ENCODE data around the gene GALNT17. TPM values are rescaled to one million over a fixed set of nuclear protein-coding genes. Genes with fewer than 3 reads are reported as not detected.

Gene GALNT17
- total RNA-seq, 5 donors from 2014 or later (not counting 1 experiment from before 2014, with no cell fraction given): 0.09 to 0.20 TPM; not detected in 3

DNA sequence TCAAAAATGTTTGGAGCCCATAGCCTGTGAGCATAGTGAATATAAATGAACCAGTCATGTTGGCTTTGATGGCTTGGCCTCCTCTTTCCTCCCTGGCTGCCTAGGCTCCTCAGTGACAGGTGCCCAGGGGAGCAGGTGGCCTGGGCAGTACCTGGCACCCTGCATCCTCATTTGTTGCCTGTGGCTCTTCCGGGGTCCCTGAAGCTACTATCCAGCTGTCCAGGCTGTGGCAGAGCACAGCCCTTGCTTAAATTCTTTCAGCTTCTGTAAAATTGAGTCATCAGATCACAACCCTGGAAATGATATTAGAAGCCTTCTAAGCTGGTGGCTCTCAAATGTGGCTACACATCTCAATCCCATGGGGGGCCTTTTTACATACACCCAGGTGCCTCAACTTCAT lies 525.4 kb downstream of the GALNT17 start:
- no peaks in the 10 kb centered on the region for H3K27me3 ChIP-seq (replicated peaks in 1 of 2; ENCODE audit: control insufficient read depth in 2 of 2, extremely low read depth in 1 of 2, insufficient read depth in 2 of 2, low read length in 1 of 2)
- H3K4me3 ChIP-seq (ENCODE audit: control insufficient read depth in 1 of 2, extremely low read depth in 1 of 2, low read length in 1 of 2): no peak overlapping the region
- no peak overlapping the region for H3K27ac ChIP-seq (ENCODE audit: low read length)
- no peaks in the 10 kb centered on the region for H3K36me3 Mint-ChIP-seq
- ATAC-seq (replicated peaks in 1 of 4): no peak
- no peak for DNase-seq
- H3K4me1 ChIP-seq (ENCODE audit: control insufficient read depth in 1 of 2, extremely low read depth in 1 of 2, insufficient read depth in 2 of 2, low read length in 2 of 2): no peaks in the 10 kb centered on the region
- H3K4me1 Mint-ChIP-seq: no peaks in the 10 kb centered on the region
- peaks cover 5 to 10% (median 6%) of the 10 kb centered on the region in 3 donors for H3K9me3 Mint-ChIP-seq
- 100% methylated on average over 1 of the region's 1 CpG for WGBS (ENCODE audit: insufficient coverage)
- POLR2A ChIA-PET: no interaction called here
- H3K9me3 ChIP-seq: no peaks in the 10 kb centered on the region
- no peak overlapping the region for H3K4me3 Mint-ChIP-seq
- CTCF ChIA-PET: no interaction called here
- H3K27ac Mint-ChIP-seq: no peak overlapping the region
- no peaks in the 10 kb centered on the region for H3K27me3 Mint-ChIP-seq
- no peaks in the 10 kb centered on the region for H3K36me3 ChIP-seq (ENCODE audit: control insufficient read depth in 2 of 2, extremely low read depth in 1 of 2, insufficient read depth in 1 of 2, low read length in 1 of 2)

GRCh38 chr7:71659622-71660021 lies 527.7 kb downstream of the GALNT17 start:
- DNase-seq (no peak), ATAC-seq (replicated peaks in 1 of 4) (no peak)
- CTCF ChIA-PET: no interaction called here
- Histone ChIP-seq H3K27ac (ENCODE audit: low read length) (no peak overlapping the region), H3K9me3 (no peaks in the 10 kb centered on the region), H3K27me3 (replicated peaks in 1 of 2; ENCODE audit: control insufficient read depth in 2 of 2, extremely low read depth in 1 of 2, insufficient read depth in 2 of 2, low read length in 1 of 2) (no peaks in the 10 kb centered on the region), H3K4me3 (ENCODE audit: control insufficient read depth in 1 of 2, extremely low read depth in 1 of 2, low read length in 1 of 2) (no peak overlapping the region), H3K4me1 (ENCODE audit: control insufficient read depth in 1 of 2, extremely low read depth in 1 of 2, insufficient read depth in 2 of 2, low read length in 2 of 2) (no peaks in the 10 kb centered on the region), H3K36me3 (ENCODE audit: control insufficient read depth in 2 of 2, extremely low read depth in 1 of 2, insufficient read depth in 1 of 2, low read length in 1 of 2) (no peaks in the 10 kb centered on the region)
- H3K36me3 Mint-ChIP-seq: no peaks in the 10 kb centered on the region
- no peak overlapping the region for H3K27ac Mint-ChIP-seq
- H3K4me1 Mint-ChIP-seq: no peaks in the 10 kb centered on the region
- WGBS (ENCODE audit: insufficient coverage): 100% methylated on average over 1 of the region's 2 CpGs
- no peak overlapping the region for H3K4me3 Mint-ChIP-seq
- POLR2A ChIA-PET: no interaction called here
- peaks cover 9 to 10% (median 10%) of the 10 kb centered on the region in 3 donors for H3K9me3 Mint-ChIP-seq
- no peaks in the 10 kb centered on the region for H3K27me3 Mint-ChIP-seq

DNA sequence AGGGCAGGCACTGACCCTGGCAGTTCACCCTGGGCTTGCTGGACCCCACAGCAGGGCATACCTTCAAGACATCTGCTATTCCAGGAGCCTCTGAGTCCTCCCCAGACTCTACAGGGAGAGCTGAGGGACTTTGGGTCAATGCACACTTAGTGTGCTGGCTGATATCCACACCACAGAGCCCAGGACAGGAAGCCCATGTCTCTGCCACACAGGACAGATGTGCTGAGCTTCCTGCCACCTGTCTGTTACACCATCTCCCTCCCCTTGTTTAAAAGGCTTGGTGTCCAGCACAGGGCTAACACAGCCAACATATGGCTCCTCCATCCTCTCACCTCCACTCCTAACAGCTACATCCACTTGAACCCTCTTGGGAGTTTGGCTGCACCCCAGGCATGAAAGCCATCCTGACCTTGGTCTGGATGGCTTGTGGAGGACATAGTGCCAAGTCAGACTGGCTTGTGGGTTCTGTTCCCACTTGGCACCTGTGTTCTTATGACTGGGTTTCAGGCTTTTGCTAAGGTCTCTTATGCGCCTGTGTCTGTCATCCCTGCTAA lies 529.8 kb downstream of the GALNT17 start:
- no peak for ATAC-seq (replicated peaks in 1 of 4)
- ChIA-PET CTCF (no interaction called here), POLR2A (no interaction called here)
- no peaks in the 10 kb centered on the region for H3K9me3 ChIP-seq
- H3K27me3 ChIP-seq (replicated peaks in 1 of 2; ENCODE audit: control insufficient read depth in 2 of 2, extremely low read depth in 1 of 2, insufficient read depth in 2 of 2, low read length in 1 of 2): no peaks in the 10 kb centered on the region
- Mint-ChIP-seq H3K36me3 (no peaks in the 10 kb centered on the region), H3K27ac (no peak overlapping the region), H3K27me3 (no peaks in the 10 kb centered on the region), H3K4me3 (no peak overlapping the region), H3K9me3 (peaks cover 10 to 16% (median 10%) of the 10 kb centered on the region in 3 donors), H3K4me1 (no peaks in the 10 kb centered on the region)
- no peaks in the 10 kb centered on the region for H3K4me1 ChIP-seq (ENCODE audit: control insufficient read depth in 1 of 2, extremely low read depth in 1 of 2, insufficient read depth in 2 of 2, low read length in 2 of 2)
- no peak for DNase-seq
- H3K4me3 ChIP-seq (ENCODE audit: control insufficient read depth in 1 of 2, extremely low read depth in 1 of 2, low read length in 1 of 2): no peak overlapping the region
- WGBS (ENCODE audit: insufficient coverage): 100% methylated on average over 1 of the region's 1 CpG
- H3K27ac ChIP-seq (ENCODE audit: low read length): no peak overlapping the region
- H3K36me3 ChIP-seq (ENCODE audit: control insufficient read depth in 2 of 2, extremely low read depth in 1 of 2, insufficient read depth in 1 of 2, low read length in 1 of 2): no peaks in the 10 kb centered on the region

DNA sequence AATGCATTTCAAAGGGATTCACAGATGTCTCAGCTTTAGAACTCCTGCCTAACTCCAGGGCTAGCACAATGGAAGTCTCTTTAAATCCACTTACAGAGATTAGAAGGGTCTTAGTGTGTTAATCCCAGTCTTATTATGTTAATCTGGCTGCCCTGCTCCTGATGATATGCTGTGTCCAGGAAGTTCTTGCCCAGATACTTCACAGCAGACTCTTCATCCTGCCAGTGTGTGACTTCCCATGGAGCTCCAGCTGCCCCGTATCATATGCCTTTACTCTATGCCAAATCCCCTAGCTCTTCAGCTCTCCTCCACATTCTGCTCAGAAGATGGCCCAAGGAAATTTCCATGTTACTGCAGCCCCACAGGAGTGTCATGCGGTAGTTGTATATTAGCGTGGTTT lies 533.8 kb downstream of the GALNT17 start:
- no peaks in the 10 kb centered on the region for H3K4me1 Mint-ChIP-seq
- H3K36me3 ChIP-seq (ENCODE audit: control insufficient read depth in 2 of 2, extremely low read depth in 1 of 2, insufficient read depth in 1 of 2, low read length in 1 of 2): no peaks in the 10 kb centered on the region
- ATAC-seq (replicated peaks in 1 of 4): no peak
- no peak overlapping the region for H3K4me3 ChIP-seq (ENCODE audit: control insufficient read depth in 1 of 2, extremely low read depth in 1 of 2, low read length in 1 of 2)
- no peak for DNase-seq
- no peak overlapping the region for H3K27ac ChIP-seq (ENCODE audit: low read length)
- H3K4me3 Mint-ChIP-seq: no peak overlapping the region
- no peaks in the 10 kb centered on the region for H3K36me3 Mint-ChIP-seq
- no peaks in the 10 kb centered on the region for H3K4me1 ChIP-seq (ENCODE audit: control insufficient read depth in 1 of 2, extremely low read depth in 1 of 2, insufficient read depth in 2 of 2, low read length in 2 of 2)
- POLR2A ChIA-PET: no interaction called here
- CTCF ChIA-PET: no interaction called here
- H3K27me3 ChIP-seq (replicated peaks in 1 of 2; ENCODE audit: control insufficient read depth in 2 of 2, extremely low read depth in 1 of 2, insufficient read depth in 2 of 2, low read length in 1 of 2): no peaks in the 10 kb centered on the region
- H3K9me3 Mint-ChIP-seq: peaks cover 5 to 25% (median 8%) of the 10 kb centered on the region in 3 donors
- H3K9me3 ChIP-seq: no peaks in the 10 kb centered on the region
- H3K27ac Mint-ChIP-seq: no peak overlapping the region
- H3K27me3 Mint-ChIP-seq: no peaks in the 10 kb centered on the region
- 91% methylated on average over 3 of the region's 3 CpGs for WGBS (ENCODE audit: insufficient coverage)

DNA sequence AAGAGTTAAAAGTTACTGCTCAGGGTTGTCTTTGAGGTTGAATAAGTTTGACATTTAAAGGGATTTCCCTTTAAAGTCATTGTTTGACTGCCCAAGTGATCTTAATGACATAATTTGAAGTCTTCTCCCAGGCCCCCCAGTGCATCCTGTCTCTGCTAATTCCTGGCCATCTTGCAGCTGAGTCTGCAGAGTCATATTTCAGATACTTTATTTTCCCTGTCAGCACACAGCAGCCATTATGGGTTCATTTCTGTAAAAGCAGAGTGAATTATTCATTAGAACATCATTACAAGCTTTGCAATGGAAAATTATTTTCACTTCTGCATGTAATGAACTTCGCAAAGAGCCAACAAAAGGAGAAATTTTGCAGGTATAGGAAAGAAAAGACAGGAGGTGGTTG lies 536.6 kb downstream of the GALNT17 start:
- peaks cover 0 to 21% (median 4%) of the 10 kb centered on the region in 3 donors for H3K9me3 Mint-ChIP-seq
- H3K9me3 ChIP-seq: no peaks in the 10 kb centered on the region
- CTCF ChIA-PET: no interaction called here

DNA sequence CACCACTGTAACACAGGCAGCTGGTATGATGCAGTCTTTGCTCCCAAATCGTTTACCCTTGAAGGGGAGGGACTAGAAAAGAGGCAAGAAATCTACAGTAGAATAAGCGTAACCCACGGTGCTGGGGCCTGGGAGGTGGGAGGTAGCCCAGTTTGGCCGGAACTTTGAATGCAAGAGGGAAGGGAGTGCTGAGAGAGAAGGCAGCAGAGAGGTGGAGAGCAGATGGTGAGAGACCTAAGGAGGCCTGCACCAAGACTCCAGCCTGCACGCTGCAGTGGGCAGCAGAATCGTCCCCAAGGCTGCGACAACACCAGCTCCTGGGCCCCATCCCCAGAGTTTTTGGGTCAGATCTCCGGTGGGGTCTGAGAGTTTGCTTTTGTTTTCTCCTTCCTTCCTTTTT lies 547.5 kb downstream of the GALNT17 start:
- CTCF ChIA-PET: no interaction called here
- H3K4me1 ChIP-seq (ENCODE audit: control insufficient read depth in 1 of 2, extremely low read depth in 1 of 2, insufficient read depth in 2 of 2, low read length in 2 of 2): no peaks in the 10 kb centered on the region
- POLR2A ChIA-PET: no interaction called here

More for the DNA sequence above, 536.6 kb downstream of the GALNT17 start:
- H3K4me3 ChIP-seq (ENCODE audit: control insufficient read depth in 1 of 2, extremely low read depth in 1 of 2, low read length in 1 of 2): no peak overlapping the region
- ATAC-seq (replicated peaks in 1 of 4) (no peak), DNase-seq (no peak)
- POLR2A ChIA-PET: no interaction called here
- no peaks in the 10 kb centered on the region for H3K27me3 ChIP-seq (replicated peaks in 1 of 2; ENCODE audit: control insufficient read depth in 2 of 2, extremely low read depth in 1 of 2, insufficient read depth in 2 of 2, low read length in 1 of 2)
- H3K36me3 ChIP-seq (ENCODE audit: control insufficient read depth in 2 of 2, extremely low read depth in 1 of 2, insufficient read depth in 1 of 2, low read length in 1 of 2): no peaks in the 10 kb centered on the region
- no peaks in the 10 kb centered on the region for H3K4me1 ChIP-seq (ENCODE audit: control insufficient read depth in 1 of 2, extremely low read depth in 1 of 2, insufficient read depth in 2 of 2, low read length in 2 of 2)
- H3K4me1 Mint-ChIP-seq: no peaks in the 10 kb centered on the region
- H3K4me3 Mint-ChIP-seq: no peak overlapping the region
- WGBS (ENCODE audit: insufficient coverage): 100% methylated on average over 1 of the region's 1 CpG
- no peak overlapping the region for H3K27ac ChIP-seq (ENCODE audit: low read length)
- H3K27me3 Mint-ChIP-seq: no peaks in the 10 kb centered on the region
- H3K36me3 Mint-ChIP-seq: no peaks in the 10 kb centered on the region
- H3K27ac Mint-ChIP-seq: no peak overlapping the region

DNA sequence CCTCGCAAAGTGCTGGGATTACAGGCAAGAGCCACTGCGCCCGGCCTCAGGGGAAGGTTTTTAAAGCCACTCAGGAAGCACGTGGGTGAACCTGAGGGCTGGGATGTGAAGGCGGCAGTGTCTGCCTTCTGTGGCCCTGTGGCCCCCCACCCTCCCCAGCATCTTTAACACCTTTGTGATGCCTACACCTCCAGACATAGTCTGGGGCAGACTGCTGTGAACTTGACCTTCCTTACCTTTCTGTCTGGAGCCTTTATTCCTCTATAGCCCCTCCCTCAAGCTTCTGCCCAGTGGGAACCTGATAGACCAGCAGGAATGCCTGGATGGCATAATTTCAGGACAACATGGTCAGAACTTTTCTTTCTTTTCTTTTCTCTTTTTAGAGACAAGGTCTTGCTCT lies 550.2 kb downstream of the GALNT17 start:
- H3K27me3 ChIP-seq (replicated peaks in 1 of 2; ENCODE audit: control insufficient read depth in 2 of 2, extremely low read depth in 1 of 2, insufficient read depth in 2 of 2, low read length in 1 of 2): peaks cover 0 to 11% of the 10 kb centered on the region in 2 experiments
- CTCF ChIA-PET: no interaction called here
- no peaks in the 10 kb centered on the region for H3K4me1 ChIP-seq (ENCODE audit: control insufficient read depth in 1 of 2, extremely low read depth in 1 of 2, insufficient read depth in 2 of 2, low read length in 2 of 2)

More for the DNA sequence above, 547.5 kb downstream of the GALNT17 start:
- no peak overlapping the region for H3K4me3 ChIP-seq (ENCODE audit: control insufficient read depth in 1 of 2, extremely low read depth in 1 of 2, low read length in 1 of 2)
- H3K36me3 Mint-ChIP-seq: no peaks in the 10 kb centered on the region
- no peak overlapping the region for H3K4me3 Mint-ChIP-seq
- H3K9me3 ChIP-seq: no peaks in the 10 kb centered on the region
- H3K27me3 Mint-ChIP-seq: no peaks in the 10 kb centered on the region
- H3K4me1 Mint-ChIP-seq: no peaks in the 10 kb centered on the region
- 58% methylated on average over 6 of the region's 8 CpGs for WGBS (ENCODE audit: insufficient coverage)
- peaks cover 0 to 9% of the 10 kb centered on the region in 2 experiments for H3K27me3 ChIP-seq (replicated peaks in 1 of 2; ENCODE audit: control insufficient read depth in 2 of 2, extremely low read depth in 1 of 2, insufficient read depth in 2 of 2, low read length in 1 of 2)
- DNase-seq: no peak
- H3K36me3 ChIP-seq (ENCODE audit: control insufficient read depth in 2 of 2, extremely low read depth in 1 of 2, insufficient read depth in 1 of 2, low read length in 1 of 2): no peaks in the 10 kb centered on the region
- no peak overlapping the region for H3K27ac Mint-ChIP-seq
- no peak for ATAC-seq (replicated peaks in 1 of 4)
- no peak overlapping the region for H3K27ac ChIP-seq (ENCODE audit: low read length)
- peaks cover 0 to 2% (median 0%) of the 10 kb centered on the region in 3 donors for H3K9me3 Mint-ChIP-seq

More for the DNA sequence above, 550.2 kb downstream of the GALNT17 start:
- DNase-seq: no peak
- H3K4me1 Mint-ChIP-seq: no peaks in the 10 kb centered on the region
- no peak for ATAC-seq (replicated peaks in 1 of 4)
- no peaks in the 10 kb centered on the region for H3K36me3 ChIP-seq (ENCODE audit: control insufficient read depth in 2 of 2, extremely low read depth in 1 of 2, insufficient read depth in 1 of 2, low read length in 1 of 2)
- H3K27ac ChIP-seq (ENCODE audit: low read length): no peak overlapping the region
- no peak overlapping the region for H3K27ac Mint-ChIP-seq
- POLR2A ChIA-PET: no interaction called here
- 100% methylated on average over 1 of the region's 5 CpGs for WGBS (ENCODE audit: insufficient coverage)
- no peaks in the 10 kb centered on the region for H3K36me3 Mint-ChIP-seq
- H3K27me3 Mint-ChIP-seq: no peaks in the 10 kb centered on the region
- no peaks in the 10 kb centered on the region for H3K9me3 ChIP-seq
- no peak overlapping the region for H3K4me3 Mint-ChIP-seq
- H3K4me3 ChIP-seq (ENCODE audit: control insufficient read depth in 1 of 2, extremely low read depth in 1 of 2, low read length in 1 of 2): no peak overlapping the region
- peaks cover 0 to 2% (median 0%) of the 10 kb centered on the region in 3 donors for H3K9me3 Mint-ChIP-seq
